Subcutaneous abdominal adipose tissue (tissue), 5 donors: ENCODE results near the gene TRIM16.
"Not testable (repeated sequence)": the region's sequence is repeated elsewhere in the genome, so short reads cannot be mapped to it uniquely, and the experiment has no call there.

ENCODE experiments used
- H3K27ac ChIP-seq: one replicate; pipeline ENCODE4 v1.7.0; 2013; ENCODE audit warnings: low read depth, mild to moderate bottlenecking, inconsistent platforms, low read length, moderate library complexity
- H3K27me3 ChIP-seq, 5 donors: one replicate each; pipeline ENCODE4 v1.7.0; 2013; ENCODE audit warnings: low read length in 5 of 5, inconsistent platforms in 1 of 5; ENCODE audit not compliant: control insufficient read depth in 5 of 5, insufficient read depth in 4 of 5
- H3K36me3 ChIP-seq, 5 donors: one replicate each; pipeline ENCODE4 v1.7.0; 2013; ENCODE audit warnings: low read length in 5 of 5; ENCODE audit not compliant: control insufficient read depth in 5 of 5, insufficient read depth in 5 of 5
- H3K4me1 ChIP-seq, 5 donors: one replicate each; pipeline ENCODE4 v1.7.0; 2013; ENCODE audit warnings: low read length in 5 of 5, mild to moderate bottlenecking in 3 of 5, moderate library complexity in 1 of 5; ENCODE audit not compliant: control insufficient read depth in 5 of 5, insufficient read depth in 5 of 5
- H3K4me3 ChIP-seq, 5 donors: one replicate each; pipeline ENCODE4 v1.7.0; 2013; ENCODE audit warnings: low read length in 5 of 5, low read depth in 1 of 5
- H3K9ac ChIP-seq, 5 donors: one replicate each; pipeline ENCODE4 v1.7.0; 2013; ENCODE audit warnings: low read length in 5 of 5, mild to moderate bottlenecking in 4 of 5, moderate library complexity in 3 of 5
- H3K9me3 ChIP-seq, 5 donors: one replicate each; pipeline ENCODE4 v1.7.0; 2013; ENCODE audit warnings: low read length in 5 of 5; ENCODE audit not compliant: control insufficient read depth in 5 of 5
- donor health status: healthy.
- donor health status: healthy.
- donor health status: healthy.
- donor health status: healthy.
- donor health status: healthy.

The TRIM16 gene

DNA sequence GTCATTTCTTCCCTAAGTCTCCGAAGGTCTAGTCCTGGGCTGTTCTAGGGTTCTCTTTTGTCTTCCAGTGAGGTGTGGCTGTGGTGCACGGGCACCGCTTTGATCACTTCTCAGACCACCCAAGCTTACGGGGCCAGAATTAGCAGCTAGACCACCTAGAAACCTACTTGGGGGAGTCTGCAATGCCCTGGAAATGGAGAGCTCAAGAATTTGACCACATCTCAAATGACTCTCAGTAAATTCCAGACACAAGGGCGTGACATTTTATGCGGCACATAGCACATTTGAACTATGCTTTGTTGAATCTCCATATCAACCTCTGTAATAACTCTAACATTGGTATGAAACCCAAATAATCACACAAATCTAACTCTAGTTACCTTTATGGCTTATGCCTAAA, 24.9 kb downstream of the TRIM16 start:
- no peak overlapping the region for H3K9ac ChIP-seq
- peak overlapping the region; percentile 35 for H3K27ac ChIP-seq
- no peaks in the 10 kb centered on the region for H3K9me3 ChIP-seq
- peaks cover 0 to 4% (median 0%) of the 10 kb centered on the region in 5 donors for H3K36me3 ChIP-seq
- no peak overlapping the region for H3K4me3 ChIP-seq
- no peaks in the 10 kb centered on the region for H3K27me3 ChIP-seq
- H3K4me1 ChIP-seq = peaks cover 0 to 34% (median 3%) of the 10 kb centered on the region in 5 donors

DNA sequence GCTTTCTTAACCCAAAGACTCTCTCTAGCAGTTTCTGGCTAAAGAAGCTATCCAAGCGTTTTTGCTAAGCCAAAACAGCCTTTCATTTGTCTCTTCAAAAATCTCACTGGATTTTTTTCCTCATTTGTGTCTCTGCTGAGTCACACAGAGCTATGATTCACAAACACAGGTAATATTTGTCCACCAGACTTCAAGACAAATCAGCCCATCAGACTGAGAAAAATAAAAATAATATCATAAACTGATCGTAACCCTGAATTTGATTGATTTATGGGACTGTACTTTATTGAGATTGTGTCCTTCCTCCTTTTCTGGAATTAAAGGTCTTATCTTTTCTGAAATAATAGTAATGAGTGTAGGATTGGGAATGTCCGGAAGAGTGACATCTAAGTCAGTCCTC, 25.8 kb downstream of the TRIM16 start:
- no peak overlapping the region for H3K9ac ChIP-seq
- H3K4me3 ChIP-seq = no peak overlapping the region
- H3K27me3 ChIP-seq = no peaks in the 10 kb centered on the region
- peaks cover 0 to 34% (median 3%) of the 10 kb centered on the region in 5 donors for H3K4me1 ChIP-seq
- no peaks in the 10 kb centered on the region for H3K9me3 ChIP-seq
- H3K27ac ChIP-seq = no peak overlapping the region
- peaks cover 0 to under 1% (median 0%) of the 10 kb centered on the region in 5 donors for H3K36me3 ChIP-seq

DNA sequence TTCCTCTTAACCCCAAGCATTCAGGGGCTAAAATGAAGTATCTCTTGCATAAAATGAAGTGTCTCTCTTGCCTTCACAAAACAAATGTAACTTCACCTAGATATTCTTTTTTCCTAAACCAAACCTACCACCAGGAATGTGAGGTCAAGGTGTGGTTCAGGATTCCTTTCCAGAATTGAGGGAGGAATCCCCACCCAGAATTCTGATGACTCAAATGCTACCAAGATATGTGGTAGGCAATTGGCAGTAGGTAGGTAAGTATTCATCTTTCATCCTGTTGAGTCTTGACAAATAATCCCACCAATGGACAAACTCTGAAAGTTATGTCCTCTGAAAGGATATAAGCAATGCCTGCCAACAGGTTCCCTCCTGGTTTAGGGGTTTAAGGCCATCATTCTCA, 26.2 kb downstream of the TRIM16 start:
- no peak overlapping the region for H3K27ac ChIP-seq
- H3K4me1 ChIP-seq = peaks cover 0 to 34% (median 3%) of the 10 kb centered on the region in 5 donors
- no peaks in the 10 kb centered on the region for H3K9me3 ChIP-seq
- H3K36me3 ChIP-seq = no peaks in the 10 kb centered on the region
- H3K9ac ChIP-seq = no peak overlapping the region
- no peaks in the 10 kb centered on the region for H3K27me3 ChIP-seq
- no peak overlapping the region for H3K4me3 ChIP-seq

DNA sequence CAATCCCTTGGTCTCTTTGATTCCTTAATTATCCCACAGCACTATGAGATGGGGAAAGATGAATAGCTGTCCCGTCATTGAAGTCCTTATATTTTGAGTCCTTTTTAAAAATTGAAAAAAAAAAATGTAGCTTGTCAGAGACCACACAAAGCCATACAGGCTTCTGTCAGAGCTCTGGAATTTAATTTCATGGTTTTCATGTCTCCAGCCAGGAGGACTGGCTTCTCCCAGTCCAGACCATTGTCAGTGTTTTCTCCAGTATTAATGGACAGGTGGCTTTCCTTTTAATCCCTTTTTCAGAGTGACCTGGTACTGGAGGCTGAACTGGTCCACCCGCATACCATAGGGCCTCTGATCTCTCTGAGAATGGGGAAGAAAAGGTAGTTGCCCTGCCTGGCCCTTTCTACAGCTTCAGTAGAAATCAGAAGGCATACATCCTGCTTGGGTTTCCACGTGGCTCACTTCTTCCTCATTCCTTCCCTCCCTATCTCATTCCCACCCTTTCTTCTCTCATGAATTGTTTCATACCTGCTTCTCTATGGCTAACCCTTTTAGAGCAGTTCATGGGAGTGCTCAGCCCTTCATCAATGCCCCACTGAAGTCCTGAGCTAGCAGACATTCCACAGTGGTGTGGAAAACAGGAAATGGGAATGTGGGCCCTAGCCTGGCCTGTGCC, 29.1 kb downstream of the TRIM16 start:
- no peak overlapping the region for H3K4me3 ChIP-seq
- no peak overlapping the region for H3K9ac ChIP-seq
- no peaks in the 10 kb centered on the region for H3K9me3 ChIP-seq
- H3K4me1 ChIP-seq = peaks cover 7 to 40% (median 22%) of the 10 kb centered on the region in 5 donors
- H3K27me3 ChIP-seq = no peaks in the 10 kb centered on the region
- H3K27ac ChIP-seq = no peak overlapping the region
- H3K36me3 ChIP-seq = no peaks in the 10 kb centered on the region

DNA sequence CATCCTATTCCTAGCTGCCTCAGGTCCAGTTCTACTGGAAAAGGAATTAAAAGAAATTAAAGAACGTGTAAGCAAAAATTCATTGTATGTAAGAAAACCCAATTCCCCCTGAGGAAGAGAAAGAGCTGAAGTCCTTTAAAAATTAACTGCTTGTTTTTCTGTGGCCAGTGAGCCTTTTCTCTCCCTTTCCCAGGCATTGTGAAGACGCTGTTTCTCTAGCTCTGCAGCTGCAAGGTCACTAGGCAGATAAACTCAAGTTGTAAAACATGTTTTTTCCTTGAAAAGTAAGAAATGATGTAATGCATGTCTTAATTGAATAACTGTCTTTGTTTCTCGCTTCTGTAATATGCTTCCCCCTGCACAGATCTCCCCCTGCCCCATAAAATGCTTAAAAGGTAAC, 29.7 kb downstream of the TRIM16 start:
- H3K36me3 ChIP-seq, H3K27ac ChIP-seq, H3K9ac ChIP-seq, H3K27me3 ChIP-seq, H3K9me3 ChIP-seq, H3K4me3 ChIP-seq: not testable (repeated sequence)
- H3K4me1 ChIP-seq = peaks cover 7 to 42% (median 25%) of the 10 kb centered on the region in 5 donors

DNA sequence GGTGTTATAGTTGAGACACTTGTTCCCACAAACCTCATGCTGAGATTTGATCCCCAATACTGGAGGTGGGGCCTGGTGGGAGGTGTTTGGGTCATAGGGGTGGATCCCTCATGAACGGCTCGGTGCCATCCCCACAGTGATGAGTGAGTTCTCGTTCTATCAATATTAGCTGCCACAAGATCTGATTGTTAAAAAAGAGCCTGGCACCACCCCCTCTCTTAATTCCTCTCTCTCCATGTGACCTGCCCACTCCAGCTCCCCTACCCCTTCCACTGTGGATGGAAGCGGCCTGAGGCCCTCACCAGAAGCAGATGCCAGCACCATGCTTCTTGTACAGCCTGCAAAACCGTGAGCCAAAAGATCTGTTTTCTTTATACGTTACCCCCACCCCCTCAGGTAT, 31.2 kb downstream of the TRIM16 start:
- peaks cover 7 to 42% (median 33%) of the 10 kb centered on the region in 5 donors for H3K4me1 ChIP-seq
- H3K27me3 ChIP-seq = no peaks in the 10 kb centered on the region
- H3K36me3 ChIP-seq = no peaks in the 10 kb centered on the region
- no peak overlapping the region for H3K9ac ChIP-seq
- no peak overlapping the region for H3K27ac ChIP-seq
- no peaks in the 10 kb centered on the region for H3K9me3 ChIP-seq
- H3K4me3 ChIP-seq = no peak overlapping the region

DNA sequence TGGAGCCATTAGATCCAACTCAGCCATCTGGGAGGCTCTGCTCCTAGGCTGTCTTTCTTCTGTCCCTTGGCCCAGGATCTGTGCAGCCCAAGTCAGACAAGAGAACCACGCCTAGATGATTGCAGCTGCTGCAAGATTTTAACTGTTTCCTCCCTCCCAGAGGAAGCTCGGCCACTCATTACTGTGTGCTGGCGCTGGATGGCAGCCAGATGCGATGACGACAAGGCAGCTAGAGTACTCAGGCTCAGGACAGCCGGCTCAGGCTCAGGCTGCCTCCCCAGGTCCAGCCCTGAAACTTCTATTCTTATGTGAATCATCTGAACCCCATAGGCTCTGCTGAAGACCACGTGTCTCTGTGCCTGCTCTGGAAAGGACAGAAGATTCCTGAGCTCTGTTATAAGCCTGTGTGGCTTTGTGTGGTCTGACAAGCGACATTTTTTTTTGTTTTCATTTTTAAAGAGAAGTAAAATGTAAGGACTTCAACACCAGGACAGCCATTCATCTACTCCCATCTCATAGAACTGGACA, 32.5 kb downstream of the TRIM16 start:
- peak overlapping the region; percentile 93 for H3K27ac ChIP-seq
- peak overlapping the region; percentile 73 to 97 (median 90) for H3K4me3 ChIP-seq

DNA sequence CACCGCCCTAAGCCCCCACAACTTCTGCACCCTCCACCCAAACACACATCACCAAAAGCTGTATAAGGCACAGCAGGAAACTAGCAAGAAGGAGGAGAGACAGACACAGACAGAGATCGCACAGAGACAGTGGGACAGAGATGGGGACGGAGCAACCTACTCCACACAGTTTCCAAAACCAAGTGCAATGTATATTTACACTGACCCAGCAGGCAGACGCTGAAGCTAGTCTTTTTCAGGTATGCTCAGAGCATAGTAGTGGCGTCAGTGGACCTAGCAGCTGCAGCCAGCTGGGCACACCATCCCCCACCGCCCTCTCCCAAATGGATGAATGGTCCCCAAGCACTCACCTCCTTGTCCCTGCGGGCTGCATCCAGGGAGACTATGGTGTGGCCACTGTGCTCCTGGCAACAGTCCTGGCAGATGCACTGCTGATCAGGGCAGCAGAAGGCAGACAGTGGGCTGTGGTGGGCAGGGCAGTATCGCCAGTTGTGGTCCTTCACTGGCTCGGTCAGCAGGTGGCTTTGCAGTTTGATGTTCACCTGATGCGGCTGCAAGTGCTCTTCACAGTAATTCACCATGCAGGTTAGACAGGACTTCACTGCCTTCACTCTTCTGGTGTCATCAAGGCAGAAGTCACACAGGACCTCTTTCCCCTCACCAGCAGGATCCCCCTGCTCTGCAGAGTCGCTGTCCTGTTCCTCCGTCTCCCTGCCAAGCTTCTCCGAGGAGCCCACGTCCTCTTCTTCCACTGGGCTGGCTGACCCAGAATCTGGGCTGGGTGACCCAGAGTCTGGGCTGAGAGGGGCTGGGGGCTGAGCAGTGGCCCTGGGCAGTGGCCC, 33.1 kb downstream of the TRIM16 start:
- Histone ChIP-seq H3K27me3 (no peaks in the 10 kb centered on the region), H3K27ac (peak overlapping the region; percentile 93), H3K36me3 (no peaks in the 10 kb centered on the region), H3K9me3 (no peaks in the 10 kb centered on the region), H3K4me1 (peaks cover 7 to 34% (median 33%) of the 10 kb centered on the region in 5 donors), H3K9ac (peak overlapping the region; percentile 57 to 92 (median 88)), H3K4me3 (peak overlapping the region; percentile 73 to 97 (median 90))

More for the DNA sequence above, 32.5 kb downstream of the TRIM16 start:
- Histone ChIP-seq H3K4me1 (peaks cover 7 to 33% (median 33%) of the 10 kb centered on the region in 5 donors), H3K36me3 (no peaks in the 10 kb centered on the region), H3K27me3 (no peaks in the 10 kb centered on the region), H3K9ac (peak overlapping the region; percentile 57 to 92 (median 88)), H3K9me3 (no peaks in the 10 kb centered on the region)

DNA sequence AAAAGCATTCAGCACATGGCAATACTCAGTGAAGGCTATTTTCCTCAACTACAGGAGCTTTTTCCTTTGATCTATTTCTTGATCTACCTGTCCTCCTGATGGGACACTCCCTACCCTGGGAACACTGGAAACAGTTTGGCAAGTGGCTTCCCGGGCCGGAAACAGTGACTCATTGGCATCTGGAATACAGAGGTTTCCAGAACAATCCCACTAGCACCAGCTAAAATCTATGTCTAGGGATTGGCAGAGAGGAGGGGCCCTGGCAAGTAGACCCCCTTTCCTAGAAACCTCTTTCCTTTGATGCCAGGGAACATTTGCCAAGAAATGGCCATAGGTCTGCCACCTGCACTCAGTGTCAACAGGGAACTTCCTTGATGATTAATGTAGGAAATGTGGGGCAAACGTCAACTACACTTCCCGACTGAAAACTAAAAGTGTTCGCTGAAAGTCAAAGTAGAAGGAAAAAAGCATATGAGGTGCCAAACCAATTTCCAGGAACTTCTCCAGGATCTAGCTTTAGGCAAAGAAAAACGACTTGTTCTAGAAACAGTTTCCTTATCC, 34.2 kb downstream of the TRIM16 start:
- Histone ChIP-seq H3K27me3 (no peaks in the 10 kb centered on the region), H3K36me3 (no peaks in the 10 kb centered on the region), H3K27ac (peak overlapping the region; percentile 93), H3K9ac (peak overlapping the region; percentile 57 to 92 (median 88)), H3K9me3 (no peaks in the 10 kb centered on the region), H3K4me3 (peak overlapping the region; percentile 73 to 97 (median 90)), H3K4me1 (peaks cover 7 to 42% (median 39%) of the 10 kb centered on the region in 5 donors)
